Thoracic aorta (tissue), 2 donors: ENCODE results near the gene LRRN4CL. TPM values are rescaled to one million over a fixed set of nuclear protein-coding genes. Genes with fewer than 3 reads are reported as not detected.
"Not testable (repeated sequence)": the region's sequence is repeated elsewhere in the genome, so short reads cannot be mapped to it uniquely, and the experiment has no call there.

Experiments
- ATAC-seq: fragments of 150-250 bp; one replicate; pipeline ENCODE4 v1.8.0; 2017; ENCODE audit warnings: low read depth; ENCODE audit not compliant: insufficient number of reproducible peaks, low FRiP score
- DNase-seq: peaks from one replicate; pipeline ENCODE4 v3.0.0-alpha.2; 2020; ENCODE audit warnings: low spot score
- H3K27ac ChIP-seq, 2 donors: fragments of 200-600 bp; sonication (generic); 1 replicate in 1 of 2; 2 replicates in 1 of 2; pipeline ENCODE4 v1.5.1; 2016; ENCODE audit warnings: mild to moderate bottlenecking in 2 of 2, moderate library complexity in 2 of 2
- H3K27me3 ChIP-seq: fragments of 200-600 bp; sonication (generic); replicated peaks from 2 replicates; pipeline ENCODE4 v1.6.0; 2016; ENCODE audit warnings: mild to moderate bottlenecking; ENCODE audit not compliant: insufficient read depth
- H3K36me3 ChIP-seq: fragments of 200-600 bp; sonication (generic); one replicate; pipeline ENCODE4 v1.5.1; 2016
- H3K4me1 ChIP-seq, 2 donors: fragments of 200-600 bp; sonication (generic); 1 replicate in 1 of 2; 2 replicates in 1 of 2; pipeline versions ENCODE4 v1.5.1 to v1.6.0; 2016; ENCODE audit warnings: low read depth in 2 of 2, mild to moderate bottlenecking in 1 of 2; ENCODE audit not compliant: control insufficient read depth in 1 of 2
- H3K4me3 ChIP-seq: fragments of 200-600 bp; sonication (generic); 2 replicates; pipeline ENCODE4 v1.5.1; 2016; ENCODE audit warnings: mild to moderate bottlenecking
- H3K9me3 ChIP-seq: fragments of 200-600 bp; sonication (generic); 2 replicates; pipeline ENCODE4 v1.5.1; 2016
- CTCF ChIP-seq: fragments of 200-600 bp; sonication (generic); IDR thresholded peaks from one replicate; pipeline ENCODE4 v1.5.1; 2019; ENCODE audit warnings: antibody characterized with exemption
- total RNA-seq, 2 donors: library from RNA; depleted of rRNA; stranded (reverse); fragments of >200 nt; gene quantifications; one replicate each; pipeline versions ENCODE4 v1.1.0 to v1.2.3, GENCODE V29; 2016

LRRN4CL gene
- total RNA-seq, 2 donors from 2014 or later = 10.5 to 22.5 TPM

- Histone ChIP-seq H3K4me1 (peaks cover 12 to 44% of the 10 kb centered on the region in 2 donors), H3K4me3 (peak overlapping the region; percentile 82), H3K36me3 (peaks cover 5% of the 10 kb centered on the region), H3K27me3 (no peaks in the 10 kb centered on the region), H3K9me3 (no peaks in the 10 kb centered on the region), H3K27ac (peak overlapping the region; percentile 59 to 74)
- no peak for TF ChIP-seq CTCF
- DNase-seq = peak; percentile 91
- peak; percentile 71 for ATAC-seq
Measured at GRCh38 chr11:62705880-62706849, 16.8 kb upstream of the LRRN4CL start.

GRCh38 chr11:62705413-62705812 lies 16.1 kb upstream of the LRRN4CL start:
- TF ChIP-seq CTCF = no peak
- DNase-seq (no peak), ATAC-seq (no peak)

GRCh38 chr11:62703921-62704320 lies 14.6 kb upstream of the LRRN4CL start:
- not testable (repeated sequence) for H3K27me3 ChIP-seq, H3K27ac ChIP-seq, ATAC-seq, H3K36me3 ChIP-seq, H3K9me3 ChIP-seq, DNase-seq, H3K4me3 ChIP-seq
- peaks cover 7 to 30% of the 10 kb centered on the region in 2 donors for H3K4me1 ChIP-seq

More at GRCh38 chr11:62705413-62705812, 16.1 kb upstream of the LRRN4CL start:
- Histone ChIP-seq H3K9me3 (no peaks in the 10 kb centered on the region), H3K36me3 (peaks cover under 1% of the 10 kb centered on the region), H3K27me3 (no peaks in the 10 kb centered on the region), H3K27ac (peak overlapping the region; percentile 59 to 74), H3K4me3 (peak overlapping the region; percentile 82), H3K4me1 (peaks cover 12 to 39% of the 10 kb centered on the region in 2 donors)

- Histone ChIP-seq H3K36me3 (no peaks in the 10 kb centered on the region), H3K4me1 (peaks cover 7 to 19% of the 10 kb centered on the region in 2 donors), H3K27me3 (no peaks in the 10 kb centered on the region), H3K27ac (no peak overlapping the region), H3K9me3 (no peaks in the 10 kb centered on the region), H3K4me3 (no peak overlapping the region)
- ATAC-seq (no peak), DNase-seq (no peak)
- no peak for TF ChIP-seq CTCF
Measured at GRCh38 chr11:62702246-62702645, 12.9 kb upstream of the LRRN4CL start.

- ATAC-seq = peak; percentile 49
- Histone ChIP-seq H3K4me3 (no peak overlapping the region), H3K27ac (no peak overlapping the region), H3K4me1 (peaks cover 0 to 7% of the 10 kb centered on the region in 2 donors), H3K27me3 (no peaks in the 10 kb centered on the region), H3K9me3 (no peaks in the 10 kb centered on the region), H3K36me3 (peaks cover 31% of the 10 kb centered on the region)
- DNase-seq = peak; percentile 54
- TF ChIP-seq CTCF = peak; percentile 81
Measured at GRCh38 chr11:62694455-62695167, 5.3 kb upstream of the LRRN4CL start.

- not testable (repeated sequence) for H3K27ac ChIP-seq, H3K4me1 ChIP-seq, H3K4me3 ChIP-seq, DNase-seq, H3K9me3 ChIP-seq, ATAC-seq, H3K27me3 ChIP-seq
- H3K36me3 ChIP-seq = peaks cover 31% of the 10 kb centered on the region
Measured at GRCh38 chr11:62693624-62694023, 4.3 kb upstream of the LRRN4CL start.
